NCI-H345 treated with DMSO at 0.1 percent for 48 hours (cell line): ENCODE measurements around the gene CAPN14.

ENCODE experiments used
- DNase-seq: peaks from one replicate; lab custom pipeline; 2025; ENCODE audit not compliant: unreplicated experiment; lab: John Stamatoyannopoulos, UW

CAPN14 gene

GRCh38 chr2:31147645-31148044 lies 69.7 kb downstream of the CAPN14 start:
- no peak for DNase-seq

- DNase-seq: no peak
Measured at GRCh38 chr2:31142110-31142509, 75.2 kb downstream of the CAPN14 start.

DNA sequence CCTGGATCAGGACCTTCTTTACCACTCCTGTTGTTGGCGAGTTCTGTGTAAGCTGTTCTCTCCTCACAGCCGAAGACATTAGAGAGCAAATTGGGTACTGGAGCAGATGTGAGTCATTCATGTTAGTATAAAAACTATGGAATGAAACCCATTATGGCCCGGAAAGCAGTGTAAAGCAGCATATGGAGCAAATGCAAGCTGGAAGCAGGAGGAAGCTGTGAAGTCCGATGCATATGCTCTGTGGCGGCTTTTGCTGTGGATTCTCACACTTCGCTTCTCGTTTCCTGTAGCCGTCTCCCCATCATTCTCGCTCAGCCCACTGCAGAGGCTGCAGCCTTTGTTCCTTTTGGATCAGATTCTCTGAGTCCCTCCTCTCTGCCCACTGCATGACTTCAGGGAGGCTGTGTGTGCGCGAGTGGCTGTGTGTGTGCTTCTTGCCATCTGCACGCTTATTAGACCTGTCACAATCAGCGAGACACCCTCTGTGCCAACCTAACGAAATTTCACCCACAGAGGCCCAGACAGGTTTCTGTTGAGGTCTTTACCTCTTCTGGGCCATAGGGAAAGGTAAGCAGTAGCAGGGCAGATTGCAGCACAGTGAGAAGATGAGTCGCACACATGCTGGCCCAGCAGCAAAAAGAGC lies 75.8 kb downstream of the CAPN14 start:
- no peak for DNase-seq

DNA sequence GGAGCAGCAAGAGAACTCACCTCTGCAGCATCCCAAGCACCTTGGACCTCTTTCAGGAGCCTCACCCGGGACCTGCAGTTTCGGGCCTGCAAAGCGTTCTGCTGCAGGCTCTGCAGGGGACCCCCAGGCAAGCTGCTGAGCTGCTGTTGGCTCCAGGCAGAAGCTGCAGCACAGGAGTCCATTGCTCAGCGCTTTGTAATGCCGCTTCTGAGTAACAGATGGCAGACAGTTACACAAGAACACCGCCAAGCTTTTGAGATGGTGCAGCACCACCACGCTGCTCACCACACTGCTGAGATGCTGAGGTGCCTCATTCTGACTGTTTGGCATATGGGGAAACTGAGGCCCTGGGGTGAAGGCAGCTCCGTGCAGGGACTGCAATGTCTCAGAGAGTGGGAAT lies 77.2 kb downstream of the CAPN14 start:
- DNase-seq: no peak

- no peak for DNase-seq
Measured at GRCh38 chr2:31139671-31140070, 77.6 kb downstream of the CAPN14 start.

DNA sequence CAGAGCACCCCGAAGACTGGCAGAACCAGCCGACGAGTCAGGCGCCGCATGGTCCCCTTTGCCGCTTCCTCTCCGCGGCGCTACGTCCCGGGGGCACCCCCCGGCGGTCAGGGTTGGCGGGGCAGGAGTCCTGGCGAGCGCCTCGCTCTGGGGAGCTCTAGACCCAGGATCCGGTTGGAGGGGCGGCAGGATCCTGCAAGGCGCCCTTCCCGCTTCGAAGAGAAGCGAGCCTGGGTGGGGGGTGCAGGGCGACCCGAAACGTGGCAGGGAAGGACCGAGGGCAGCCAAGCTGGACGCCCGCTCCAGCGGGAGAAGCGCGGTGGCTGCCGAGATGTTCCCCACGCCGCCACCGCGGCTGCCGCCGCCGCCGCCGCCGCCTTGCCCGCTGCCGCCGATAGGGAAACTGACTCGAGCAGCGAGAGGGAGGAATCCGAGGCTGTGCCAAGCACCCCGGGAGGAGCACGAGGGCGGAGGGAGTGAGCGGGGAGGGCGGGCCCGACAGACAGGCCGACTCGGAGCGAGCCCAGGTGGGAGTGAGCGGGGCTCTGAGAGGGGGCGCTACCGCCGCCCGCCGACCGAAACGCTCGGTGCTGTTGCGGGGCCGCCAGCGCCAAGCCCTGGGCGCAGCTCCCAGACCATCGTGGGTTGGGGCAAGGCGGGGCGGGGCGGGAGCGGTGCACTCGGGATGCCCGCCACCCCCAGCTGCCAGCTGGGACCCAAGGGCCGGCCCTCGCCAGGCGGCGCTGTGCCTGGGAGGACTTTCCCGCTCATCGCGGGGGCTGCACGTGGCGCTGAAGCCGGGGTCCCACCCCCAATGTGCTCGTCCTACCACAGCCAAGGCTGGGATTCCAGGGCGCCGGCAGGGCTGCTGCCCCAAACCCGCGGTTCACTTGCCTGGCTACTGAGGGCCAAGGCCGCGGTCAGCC lies 79.0 kb downstream of the CAPN14 start, which contains the start of gene GALNT14:
Gene GALNT14, minus strand, starts transcription at position 404 of the 926 bp plus-strand sequence. Its CDS starts 354 bp downstream, at position 50.
- DNase-seq: peak; percentile 6

GRCh38 chr2:31137211-31138036 lies 79.9 kb downstream of the CAPN14 start:
- no peak for DNase-seq

GRCh38 chr2:31136732-31137131 lies 80.6 kb downstream of the CAPN14 start:
- no peak for DNase-seq

DNA sequence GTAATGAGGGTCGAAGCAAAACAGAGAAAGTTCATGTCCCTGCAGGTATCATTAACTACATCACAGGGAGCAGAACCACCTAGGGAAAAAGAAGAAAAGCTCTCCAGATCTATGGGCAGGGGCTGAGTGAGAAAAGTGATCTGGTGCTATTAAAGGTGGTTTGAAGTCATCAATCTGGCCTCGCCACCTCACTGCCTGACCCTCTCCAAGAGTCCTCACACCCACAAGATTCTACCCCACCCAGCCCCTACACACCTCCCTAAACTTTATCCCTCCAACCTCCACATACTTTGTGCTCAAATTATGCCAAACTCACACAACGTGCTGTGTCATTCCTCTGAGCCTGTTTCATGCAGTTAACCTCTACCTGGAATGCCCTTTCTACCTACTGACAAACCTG lies 81.3 kb downstream of the CAPN14 start:
- DNase-seq: no peak

DNA sequence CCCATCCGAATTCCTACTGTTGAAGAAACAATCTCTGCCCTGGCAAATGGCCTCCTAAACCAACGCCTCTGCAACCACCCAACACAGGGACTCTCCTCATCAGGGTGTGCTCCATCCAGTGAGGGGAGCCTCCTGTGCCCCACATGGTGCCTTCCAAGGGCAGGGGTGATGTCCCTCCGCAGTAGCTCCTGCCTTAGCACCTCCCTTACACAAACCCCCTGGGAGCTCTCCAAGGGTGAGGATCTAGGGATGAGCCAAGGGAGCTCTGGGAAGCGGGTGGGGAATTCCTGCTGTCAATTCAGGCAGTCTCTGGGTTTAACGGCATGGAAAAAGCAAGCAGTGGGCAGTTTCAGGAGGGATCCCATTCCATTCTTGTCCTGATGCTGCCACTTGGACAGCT lies 82.8 kb downstream of the CAPN14 start:
- no peak for DNase-seq

DNA sequence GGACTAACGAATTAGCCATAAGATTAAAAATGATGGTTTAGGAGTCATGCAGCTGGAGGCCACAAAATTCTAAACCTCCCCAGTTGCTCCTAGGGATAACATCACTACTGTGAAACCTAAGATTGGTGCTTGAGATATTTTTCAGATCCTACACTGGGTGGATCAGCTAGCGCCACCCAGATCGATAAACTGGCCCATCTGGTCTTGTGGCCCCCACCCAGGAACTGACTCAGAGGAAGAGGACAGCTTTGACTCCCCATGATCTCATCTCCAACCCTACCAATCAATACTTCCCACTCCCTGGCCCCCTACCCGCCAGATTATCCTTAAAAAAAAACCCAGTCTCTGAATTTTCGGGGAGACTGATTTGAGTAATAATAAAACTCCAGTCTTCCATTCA lies 84.5 kb downstream of the CAPN14 start:
- no peak for DNase-seq

DNA sequence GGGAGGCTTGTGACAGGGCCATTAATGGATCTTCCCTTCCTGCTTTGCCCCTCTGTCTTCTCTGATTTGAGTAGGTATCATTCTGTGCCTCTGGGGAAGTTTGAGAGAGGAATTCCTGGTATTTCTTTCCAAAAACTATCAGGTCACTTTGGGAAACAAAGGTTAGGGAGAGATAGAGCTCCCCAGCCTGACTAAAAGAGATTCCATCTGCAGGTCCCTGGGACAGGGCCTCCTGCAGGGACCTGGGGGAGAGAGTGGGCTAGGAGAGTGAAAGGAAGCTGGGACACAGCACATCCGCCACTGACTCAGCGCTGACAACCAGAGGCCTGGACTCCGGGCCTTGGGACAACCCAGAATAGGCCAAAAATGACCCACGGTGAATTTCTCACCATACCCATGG lies 85.4 kb downstream of the CAPN14 start:
- DNase-seq: no peak

DNA sequence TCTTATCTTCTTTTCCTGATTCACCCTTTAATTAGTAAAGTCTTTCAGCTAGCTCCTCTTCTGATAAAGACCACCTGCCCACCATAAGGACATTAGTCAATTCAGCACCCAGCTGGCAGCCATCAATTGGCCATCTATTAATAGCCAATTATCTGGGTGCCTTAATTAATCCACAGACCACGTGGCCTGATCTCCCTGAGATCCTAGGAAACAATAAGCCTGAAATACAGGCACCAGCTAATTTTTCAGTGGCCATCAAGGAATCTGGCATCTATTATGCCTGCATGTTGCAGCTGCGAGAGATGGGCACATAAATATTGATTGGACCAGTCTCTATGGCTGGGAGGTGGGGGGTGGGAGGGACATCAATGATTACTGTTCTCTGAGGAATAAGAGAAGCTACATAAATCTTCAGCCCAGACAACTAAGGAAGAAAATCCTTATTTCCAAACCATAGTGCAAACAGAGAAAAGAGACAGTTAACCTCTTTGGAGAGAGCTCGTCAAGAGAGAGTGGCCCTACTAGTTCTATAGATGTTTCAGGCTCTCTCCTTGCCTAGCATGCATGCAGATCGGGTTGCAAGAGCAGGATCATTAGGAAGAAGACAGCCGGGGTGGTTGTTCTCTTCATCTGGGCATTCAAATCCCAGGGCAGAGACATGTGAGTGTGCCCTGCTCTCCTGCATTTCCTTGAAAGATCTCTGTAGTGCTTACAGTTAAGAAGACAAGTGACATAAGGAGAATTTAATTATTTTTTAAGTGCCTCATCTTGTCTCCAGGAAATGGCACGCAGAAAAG lies 87.7 kb downstream of the CAPN14 start:
- DNase-seq: no peak

DNA sequence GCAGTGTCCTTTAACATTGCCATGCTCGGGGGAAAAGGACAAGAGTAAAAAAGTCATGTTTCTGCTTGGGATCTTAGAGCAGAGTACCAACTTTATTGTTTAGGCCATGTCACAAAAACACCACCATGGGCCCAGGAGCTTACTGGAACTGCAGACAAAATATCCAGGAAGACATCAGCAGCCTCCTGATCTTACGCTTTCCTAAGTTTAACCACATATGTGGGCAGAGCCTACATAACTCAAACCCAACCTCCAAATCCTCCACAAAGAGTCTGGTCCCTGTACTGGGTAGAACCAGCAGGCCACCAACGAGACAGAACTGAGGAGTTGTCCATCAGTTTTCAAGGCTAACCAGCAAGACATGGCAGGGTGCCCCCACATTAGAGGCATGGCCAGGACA lies 89.4 kb downstream of the CAPN14 start:
- no peak for DNase-seq

DNA sequence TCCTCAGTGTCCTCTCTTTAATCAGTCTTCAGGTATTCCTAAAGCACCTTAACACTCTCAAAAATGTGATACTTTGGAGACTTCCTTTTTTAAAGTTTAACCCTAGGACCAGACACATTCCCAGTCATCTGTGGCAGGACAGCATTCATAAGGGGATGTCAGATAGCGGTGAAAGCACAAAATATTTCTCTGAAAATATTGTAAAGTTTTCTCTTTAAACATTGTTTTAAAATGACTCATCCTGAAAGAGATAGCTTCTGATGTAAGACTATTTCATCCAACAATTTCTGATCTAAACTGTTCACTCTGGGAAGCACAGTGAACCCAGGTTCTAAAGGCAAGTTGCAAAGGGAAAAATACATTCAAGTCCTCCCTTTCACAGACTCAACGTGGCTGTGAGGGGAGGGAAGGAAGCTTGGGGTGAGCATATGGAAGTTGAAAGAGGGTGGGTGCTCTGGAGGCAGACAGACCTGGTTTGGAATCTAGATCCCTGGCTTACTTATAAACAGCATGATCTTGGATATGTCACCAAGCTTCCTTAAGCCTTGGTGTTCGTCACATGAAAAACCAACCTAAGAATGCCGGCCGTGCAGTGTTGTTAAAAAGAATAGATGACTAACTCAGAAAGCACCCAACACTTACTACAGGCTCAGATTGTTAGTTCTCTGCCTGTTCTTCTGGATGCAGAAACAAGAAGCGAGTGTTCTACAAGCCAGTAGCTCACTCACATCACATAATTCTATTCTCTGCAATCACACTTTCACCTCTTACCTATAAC lies 91.2 kb downstream of the CAPN14 start:
- no peak for DNase-seq

- DNase-seq: no peak
Measured at GRCh38 chr2:31124904-31125303, 92.4 kb downstream of the CAPN14 start.
